Retinal pigment epithelial cell (primary cell): ENCODE data around the gene RCAN2.

Source experiments
- DNase-seq: peaks from one replicate; pipeline ENCODE4 v3.0.0-alpha.2; 2010; ENCODE audit warnings: low read depth
- H3K4me3 ChIP-seq: 2 replicates; pipeline ENCODE4 v1.5.1; 2011; ENCODE audit warnings: mild to moderate bottlenecking, low read length, control low read depth, moderate library complexity
- TF ChIP-seq, protein P1 (sequence below): conservative IDR thresholded peaks from 2 replicates; pipeline ENCODE4 v1.5.1; 2011; ENCODE audit warnings: low read depth, low read length, control low read depth, inconsistent platforms

Gene RCAN2

DNA sequence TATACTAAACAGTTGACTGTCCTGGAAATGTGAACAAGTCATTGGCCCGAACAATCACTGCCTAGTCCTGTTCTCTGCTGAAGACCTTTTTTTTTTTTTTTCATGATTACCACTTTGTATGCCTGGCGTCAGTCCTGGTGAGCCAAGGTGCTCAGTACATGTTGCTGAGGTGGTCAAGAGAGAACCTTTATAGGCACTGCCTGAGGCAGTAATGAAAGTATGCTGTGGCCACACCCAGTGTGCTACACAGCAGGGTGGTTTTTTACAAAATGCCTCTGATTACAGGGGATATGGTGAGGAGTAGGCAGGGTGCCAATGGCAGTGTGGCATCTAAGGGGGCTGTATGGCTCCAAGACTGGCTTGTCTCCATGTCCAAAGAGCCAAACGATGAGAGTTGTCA is 185.4 kb downstream of the RCAN2 start:
- no peak overlapping the region for H3K4me3 ChIP-seq
- DNase-seq, result no peak
- TF ChIP-seq, protein P1, sequence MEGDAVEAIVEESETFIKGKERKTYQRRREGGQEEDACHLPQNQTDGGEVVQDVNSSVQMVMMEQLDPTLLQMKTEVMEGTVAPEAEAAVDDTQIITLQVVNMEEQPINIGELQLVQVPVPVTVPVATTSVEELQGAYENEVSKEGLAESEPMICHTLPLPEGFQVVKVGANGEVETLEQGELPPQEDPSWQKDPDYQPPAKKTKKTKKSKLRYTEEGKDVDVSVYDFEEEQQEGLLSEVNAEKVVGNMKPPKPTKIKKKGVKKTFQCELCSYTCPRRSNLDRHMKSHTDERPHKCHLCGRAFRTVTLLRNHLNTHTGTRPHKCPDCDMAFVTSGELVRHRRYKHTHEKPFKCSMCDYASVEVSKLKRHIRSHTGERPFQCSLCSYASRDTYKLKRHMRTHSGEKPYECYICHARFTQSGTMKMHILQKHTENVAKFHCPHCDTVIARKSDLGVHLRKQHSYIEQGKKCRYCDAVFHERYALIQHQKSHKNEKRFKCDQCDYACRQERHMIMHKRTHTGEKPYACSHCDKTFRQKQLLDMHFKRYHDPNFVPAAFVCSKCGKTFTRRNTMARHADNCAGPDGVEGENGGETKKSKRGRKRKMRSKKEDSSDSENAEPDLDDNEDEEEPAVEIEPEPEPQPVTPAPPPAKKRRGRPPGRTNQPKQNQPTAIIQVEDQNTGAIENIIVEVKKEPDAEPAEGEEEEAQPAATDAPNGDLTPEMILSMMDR, result no peak

DNA sequence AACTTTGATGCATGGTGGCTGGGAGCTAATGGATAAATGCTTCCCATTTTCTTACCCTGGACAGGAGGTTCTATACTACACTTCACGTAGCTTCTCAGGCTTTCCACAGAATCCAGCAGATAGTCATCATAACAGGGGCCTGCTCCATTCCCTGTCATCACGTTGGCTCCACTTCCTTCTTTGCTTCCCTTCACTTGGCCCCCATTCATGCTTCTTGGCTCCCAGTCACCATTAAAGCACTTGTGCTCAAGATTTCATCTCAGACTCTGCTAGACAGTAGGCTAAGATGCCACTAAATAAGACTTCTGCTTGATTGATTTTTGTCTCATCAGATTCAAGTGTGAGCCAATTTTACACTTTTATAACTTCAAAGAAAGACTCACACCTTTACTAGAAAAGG is 186.0 kb downstream of the RCAN2 start:
- TF ChIP-seq, protein P1, result no peak
- DNase-seq, result no peak
- no peak overlapping the region for H3K4me3 ChIP-seq

DNA sequence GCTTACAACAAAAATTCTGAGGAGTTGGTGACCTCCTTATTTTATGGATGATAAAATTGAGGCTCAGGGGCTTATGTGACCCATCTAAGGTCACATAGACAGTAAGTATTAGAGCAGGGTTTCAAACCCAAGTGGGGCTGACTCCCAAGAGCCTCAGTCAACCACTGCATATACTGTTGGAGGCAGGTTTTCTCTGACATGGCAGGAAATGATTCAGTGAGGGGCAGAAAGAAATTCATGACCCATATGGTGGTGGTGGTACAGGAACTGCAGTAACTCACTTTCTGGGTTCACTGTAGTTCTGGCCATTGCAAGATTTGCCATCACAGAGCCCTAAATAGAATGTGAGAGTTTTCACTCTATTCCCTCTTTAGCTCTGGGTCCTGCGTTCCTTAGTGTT is 188.4 kb downstream of the RCAN2 start:
- DNase-seq, result no peak
- TF ChIP-seq, protein P1, result no peak
- H3K4me3 ChIP-seq, result no peak overlapping the region

DNA sequence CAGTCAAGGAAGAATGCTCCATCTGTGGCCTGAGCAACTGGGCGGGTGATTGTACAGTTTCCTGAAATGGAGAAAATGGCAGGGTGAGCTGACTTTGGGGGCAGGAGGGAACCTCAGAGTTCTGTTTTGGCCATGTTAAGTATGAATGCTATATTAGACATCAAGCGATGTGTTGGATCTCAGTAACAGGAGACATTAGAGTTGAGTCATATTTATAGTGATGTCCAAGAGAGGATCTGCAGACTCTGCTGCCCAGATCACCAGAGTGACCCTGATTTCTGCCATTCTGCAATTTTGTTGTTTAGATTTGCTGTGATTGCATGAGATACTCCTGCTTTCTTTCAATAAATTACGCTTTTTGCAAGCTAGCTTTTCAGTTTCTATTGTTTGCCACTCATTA is 189.1 kb downstream of the RCAN2 start:
- TF ChIP-seq, protein P1, result no peak
- no peak for DNase-seq

DNA sequence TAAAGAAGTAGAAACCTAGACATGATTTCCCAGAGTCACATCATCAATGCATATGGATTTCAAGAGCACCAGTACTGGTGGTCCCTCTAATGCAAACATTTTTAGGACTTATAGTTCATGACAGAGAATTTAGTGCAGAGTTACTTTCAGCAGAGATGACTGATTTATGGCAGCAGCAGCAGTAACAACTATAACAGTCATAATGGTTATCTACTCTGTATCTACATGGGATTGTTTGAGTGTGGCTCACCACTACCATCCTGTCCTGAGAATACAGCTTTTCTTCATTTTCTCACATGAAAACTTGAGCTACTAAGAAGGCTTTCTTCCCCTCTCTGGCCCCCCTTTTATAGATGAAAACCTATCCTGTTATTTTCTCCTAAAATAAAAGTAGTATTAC is 192.0 kb downstream of the RCAN2 start:
- H3K4me3 ChIP-seq, result no peak overlapping the region
- TF ChIP-seq, protein P1, result no peak
- DNase-seq, result no peak

More for the DNA sequence above, 189.1 kb downstream of the RCAN2 start:
- no peak overlapping the region for H3K4me3 ChIP-seq

DNA sequence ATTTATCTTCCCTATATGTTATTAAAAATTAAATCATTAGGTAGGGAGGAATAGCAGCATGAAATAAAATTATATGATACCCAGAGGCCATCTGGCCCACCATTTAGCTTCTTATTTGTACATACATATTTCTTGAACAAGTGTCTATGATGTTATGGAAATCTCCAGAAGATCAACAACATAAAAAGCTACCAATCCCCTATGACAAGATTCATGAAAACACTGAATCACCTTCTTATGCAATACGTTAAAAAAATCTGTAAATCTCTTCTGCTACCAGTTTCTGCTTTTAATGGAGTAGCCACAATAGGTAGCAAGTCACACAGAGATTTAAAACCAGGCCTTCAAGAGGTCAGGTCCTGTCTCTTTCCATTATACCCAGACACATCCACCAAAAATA is 194.7 kb downstream of the RCAN2 start:
- no peak for DNase-seq
- TF ChIP-seq, protein P1, result no peak
- no peak overlapping the region for H3K4me3 ChIP-seq

DNA sequence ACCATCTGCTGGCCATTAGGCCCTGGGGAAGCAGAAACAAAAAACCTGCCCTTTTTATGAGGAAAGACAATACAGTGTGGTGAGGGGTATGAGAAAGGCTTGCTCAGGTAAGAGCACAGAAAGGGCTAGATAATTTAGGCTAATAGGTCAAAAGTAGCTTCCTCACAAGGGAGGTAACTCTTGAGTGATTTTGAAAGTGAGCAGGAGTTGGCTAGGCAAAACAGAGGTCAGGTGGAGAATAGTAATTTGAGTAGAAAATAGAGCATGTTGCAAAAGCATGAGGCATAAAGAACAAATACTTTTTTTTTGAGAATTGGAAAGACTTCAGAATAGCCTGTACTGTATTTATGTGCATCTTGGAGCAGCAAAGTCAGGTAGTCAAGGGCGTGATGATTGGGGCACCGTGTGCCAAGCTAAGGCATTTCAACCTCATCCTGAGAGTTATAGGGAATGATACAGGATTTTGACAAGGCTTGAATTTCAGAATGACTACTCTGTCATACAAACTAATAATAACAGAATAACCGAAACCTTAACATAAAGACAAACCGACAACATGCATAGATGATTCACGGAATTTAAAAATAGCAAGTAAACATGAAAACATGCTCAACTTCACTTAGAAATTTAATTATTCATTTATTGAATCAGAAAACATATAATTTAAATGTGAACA is 197.5 kb downstream of the RCAN2 start:
- TF ChIP-seq, protein P1, result no peak
- H3K4me3 ChIP-seq, result no peak overlapping the region

More for the DNA sequence above, 197.5 kb downstream of the RCAN2 start:
- DNase-seq, result no peak
